ENCODE results near the gene IFT74.
"Not testable (repeated sequence)": the region's sequence is repeated elsewhere in the genome, so short reads cannot be mapped to it uniquely, and the experiment has no call there.

The IFT74 gene

GRCh38 chr9:27073841-27074728 is 117.9 kb downstream of the IFT74 start:
- no peak for DNase-seq (ENCODE audit: low read depth)

- no peak for DNase-seq (ENCODE audit: low read depth)
Observed at GRCh38 chr9:27078685-27079084, 122.5 kb downstream of the IFT74 start.

- DNase-seq (ENCODE audit: low read depth) = no peak
Observed at GRCh38 chr9:27085456-27085855, 129.2 kb downstream of the IFT74 start.

GRCh38 chr9:27086818-27087680 is 130.8 kb downstream of the IFT74 start:
- DNase-seq (ENCODE audit: low read depth) = peak; percentile 92

GRCh38 chr9:27088981-27089380 is 132.8 kb downstream of the IFT74 start:
- DNase-seq (ENCODE audit: low read depth) = peak; percentile 87

GRCh38 chr9:27089706-27090105 is 133.5 kb downstream of the IFT74 start:
- DNase-seq (ENCODE audit: low read depth) = no peak

- DNase-seq (ENCODE audit: low read depth) = peak; percentile 8
Observed at GRCh38 chr9:27090231-27090630, 134.0 kb downstream of the IFT74 start.

GRCh38 chr9:27090711-27091110 is 134.5 kb downstream of the IFT74 start:
- DNase-seq (ENCODE audit: low read depth) = no peak

- DNase-seq (ENCODE audit: low read depth) = not testable (repeated sequence)
Observed at GRCh38 chr9:27092496-27092895, 136.3 kb downstream of the IFT74 start.

GRCh38 chr9:27093384-27094067 is 137.3 kb downstream of the IFT74 start:
- DNase-seq (ENCODE audit: low read depth) = not testable (repeated sequence)

- peak; percentile 80 for DNase-seq (ENCODE audit: low read depth)
Observed at GRCh38 chr9:27094640-27095298, 138.6 kb downstream of the IFT74 start.

GRCh38 chr9:27107241-27107640 is 151.0 kb downstream of the IFT74 start:
- no peak for DNase-seq (ENCODE audit: low read depth)

- peak; percentile 27 for DNase-seq (ENCODE audit: low read depth)
Observed at GRCh38 chr9:27108981-27109541, 152.8 kb downstream of the IFT74 start, which contains the start of gene TEK. TEK (plus strand) TSS chr9:27109225; CDS start chr9:27109591, 366 bp downstream.

- DNase-seq (ENCODE audit: low read depth) = no peak
Observed at GRCh38 chr9:27109621-27110020, 153.4 kb downstream of the IFT74 start.

- no peak for DNase-seq (ENCODE audit: low read depth)
Observed at GRCh38 chr9:27110181-27110580, 154.0 kb downstream of the IFT74 start.

GRCh38 chr9:27112235-27112634 is 156.0 kb downstream of the IFT74 start:
- no peak for DNase-seq (ENCODE audit: low read depth)

Measured in EH (cell line).